Measurements from ENCODE around the gene C6orf89.

DNA sequence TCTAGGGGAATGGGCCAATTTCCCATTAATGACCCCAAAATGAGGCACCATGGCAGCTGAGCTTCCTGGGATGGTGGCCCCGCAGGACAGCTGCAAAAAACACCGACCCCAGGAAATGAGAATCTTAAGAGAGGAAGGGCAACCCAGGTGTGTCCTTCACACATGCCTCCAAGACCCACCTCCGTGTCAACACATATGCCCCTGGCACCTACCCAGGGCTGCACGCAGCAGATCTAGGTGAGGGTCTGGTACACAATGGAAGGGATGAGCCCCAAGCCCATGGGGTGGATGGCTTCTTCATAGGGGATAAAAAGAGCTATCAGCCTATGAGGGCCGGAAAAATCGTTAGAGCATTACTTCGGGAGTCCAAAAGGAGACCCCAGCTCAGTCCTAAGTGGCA, 90.8 kb downstream of the C6orf89 start:
- TF ChIP-seq POLR2A (IDR thresholded peaks at IDR 0.05): no peak
- TF ChIP-seq, protein P1, sequence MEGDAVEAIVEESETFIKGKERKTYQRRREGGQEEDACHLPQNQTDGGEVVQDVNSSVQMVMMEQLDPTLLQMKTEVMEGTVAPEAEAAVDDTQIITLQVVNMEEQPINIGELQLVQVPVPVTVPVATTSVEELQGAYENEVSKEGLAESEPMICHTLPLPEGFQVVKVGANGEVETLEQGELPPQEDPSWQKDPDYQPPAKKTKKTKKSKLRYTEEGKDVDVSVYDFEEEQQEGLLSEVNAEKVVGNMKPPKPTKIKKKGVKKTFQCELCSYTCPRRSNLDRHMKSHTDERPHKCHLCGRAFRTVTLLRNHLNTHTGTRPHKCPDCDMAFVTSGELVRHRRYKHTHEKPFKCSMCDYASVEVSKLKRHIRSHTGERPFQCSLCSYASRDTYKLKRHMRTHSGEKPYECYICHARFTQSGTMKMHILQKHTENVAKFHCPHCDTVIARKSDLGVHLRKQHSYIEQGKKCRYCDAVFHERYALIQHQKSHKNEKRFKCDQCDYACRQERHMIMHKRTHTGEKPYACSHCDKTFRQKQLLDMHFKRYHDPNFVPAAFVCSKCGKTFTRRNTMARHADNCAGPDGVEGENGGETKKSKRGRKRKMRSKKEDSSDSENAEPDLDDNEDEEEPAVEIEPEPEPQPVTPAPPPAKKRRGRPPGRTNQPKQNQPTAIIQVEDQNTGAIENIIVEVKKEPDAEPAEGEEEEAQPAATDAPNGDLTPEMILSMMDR (IDR thresholded peaks at IDR 0.05): no peak
